NB4 (cell line): ENCODE data around the gene DISP1.

Experiments
- CTCF ChIP-seq: IDR thresholded peaks from one replicate; pipeline ENCODE4 v1.5.1; 2012; ENCODE audit warnings: low read depth, low read length
- MAX ChIP-seq: IDR thresholded peaks from 2 replicates; pipeline ENCODE4 v1.6.1; 2011; ENCODE audit warnings: low read depth, low read length
- MYC ChIP-seq: IDR thresholded peaks from 2 replicates; pipeline ENCODE4 v1.6.1; 2011; ENCODE audit warnings: low read depth, low read length
- POLR2A ChIP-seq: IDR thresholded peaks from 2 replicates; pipeline ENCODE4 v1.6.1; 2011; ENCODE audit warnings: mild to moderate bottlenecking; ENCODE audit not compliant: insufficient read length; ENCODE audit errors: extremely low read depth

GRCh38 chr1:222861062-222861461 lies 46.2 kb downstream of the DISP1 start:
- TF ChIP-seq CTCF: no peak
- TF ChIP-seq MAX: no peak
- no peak for TF ChIP-seq POLR2A
- no peak for TF ChIP-seq MYC
